ENCODE results near the gene LRRC17. TPM values are rescaled to one million over a fixed set of nuclear protein-coding genes. Genes with fewer than 3 reads are reported as not detected.

LRRC17 gene
- polyA plus RNA-seq, 3 donors: 0.04 TPM; not detected in 2

- H2AFZ ChIP-seq (ENCODE audit: insufficient read depth, low read depth, low read length, poor library complexity, severe bottlenecking): no peak overlapping the region
- H3K36me3 ChIP-seq (replicated peaks in 1 of 2; ENCODE audit: control insufficient read depth in 1 of 2, insufficient read depth in 2 of 2, low read length in 2 of 2): no peaks in the 10 kb centered on the region
- H4K20me1 ChIP-seq (ENCODE audit: insufficient read depth, low read length): no peaks in the 10 kb centered on the region
- no peak for TF ChIP-seq CTCF (IDR thresholded peaks at IDR 0.05)
- peaks cover 55 to 59% of the 10 kb centered on the region in 2 donors for H3K4me1 ChIP-seq (ENCODE audit: control insufficient read depth in 1 of 2, insufficient read depth in 2 of 2, low read length in 2 of 2)
- H3K9me3 ChIP-seq (replicated peaks in 1 of 2; ENCODE audit: control insufficient read depth in 1 of 2, insufficient read depth in 1 of 2, low read length in 2 of 2): no peaks in the 10 kb centered on the region
- H3K27ac ChIP-seq (ENCODE audit: low read depth in 1 of 2, low read length in 2 of 2): no peak overlapping the region
- no peaks in the 10 kb centered on the region for H3K27me3 ChIP-seq (ENCODE audit: control insufficient read depth in 2 of 2, insufficient read depth in 2 of 2, low read length in 2 of 2)
- no peak overlapping the region for H3K9ac ChIP-seq (ENCODE audit: insufficient read depth, low read length, poor library complexity, severe bottlenecking)
- intact Hi-C loops (cut with micrococcal nuclease): no loop called here
- no peak overlapping the region for H3K4me3 Mint-ChIP-seq
- H3K36me3 Mint-ChIP-seq: no peaks in the 10 kb centered on the region
- H3K9me3 Mint-ChIP-seq: peaks cover 0 to 1% (median 0%) of the 10 kb centered on the region in 7 donors
- H3K79me2 ChIP-seq (ENCODE audit: insufficient read depth, low read length): no peaks in the 10 kb centered on the region
- no peak overlapping the region for H3K4me3 ChIP-seq (replicated peaks in 1 of 3; ENCODE audit: low read depth in 2 of 3, low read length in 3 of 3)
- no CpG with 5 or more reads among the region's 3 CpGs for WGBS (ENCODE audit: insufficient coverage)
- H3K27me3 Mint-ChIP-seq (ENCODE audit: low read depth in 3 of 3): no peaks in the 10 kb centered on the region
- no peak overlapping the region for H3K4me2 ChIP-seq (replicated peaks; ENCODE audit: extremely low read depth, low read length, poor library complexity, severe bottlenecking)
- no peak for DNase-seq
- peaks cover 65% of the 10 kb centered on the region for H3K4me1 Mint-ChIP-seq
- no peak overlapping the region for H3K27ac Mint-ChIP-seq
Measured at GRCh38 chr7:102888561-102889233, 24.1 kb upstream of the LRRC17 start.

- H3K4me1 Mint-ChIP-seq: peaks cover 73% of the 10 kb centered on the region
- Histone ChIP-seq H2AFZ (ENCODE audit: insufficient read depth, low read depth, low read length, poor library complexity, severe bottlenecking) (no peak overlapping the region), H3K27me3 (ENCODE audit: control insufficient read depth in 2 of 2, insufficient read depth in 2 of 2, low read length in 2 of 2) (no peaks in the 10 kb centered on the region), H3K27ac (ENCODE audit: low read depth in 1 of 2, low read length in 2 of 2) (peak overlapping the region in 1 of 2 donors; percentile 36), H3K79me2 (ENCODE audit: insufficient read depth, low read length) (no peaks in the 10 kb centered on the region), H3K9me3 (replicated peaks in 1 of 2; ENCODE audit: control insufficient read depth in 1 of 2, insufficient read depth in 1 of 2, low read length in 2 of 2) (no peaks in the 10 kb centered on the region), H3K36me3 (replicated peaks in 1 of 2; ENCODE audit: control insufficient read depth in 1 of 2, insufficient read depth in 2 of 2, low read length in 2 of 2) (no peaks in the 10 kb centered on the region), H4K20me1 (ENCODE audit: insufficient read depth, low read length) (no peaks in the 10 kb centered on the region), H3K4me1 (ENCODE audit: control insufficient read depth in 1 of 2, insufficient read depth in 2 of 2, low read length in 2 of 2) (peaks cover 50 to 59% of the 10 kb centered on the region in 2 donors), H3K4me3 (replicated peaks in 1 of 3; ENCODE audit: low read depth in 2 of 3, low read length in 3 of 3) (no peak overlapping the region), H3K4me2 (replicated peaks; ENCODE audit: extremely low read depth, low read length, poor library complexity, severe bottlenecking) (no peak overlapping the region), H3K9ac (ENCODE audit: insufficient read depth, low read length, poor library complexity, severe bottlenecking) (no peak overlapping the region)
- intact Hi-C loops (cut with micrococcal nuclease): no loop called here
- H3K27me3 Mint-ChIP-seq (ENCODE audit: low read depth in 3 of 3): no peaks in the 10 kb centered on the region
- no peaks in the 10 kb centered on the region for H3K36me3 Mint-ChIP-seq
- TF ChIP-seq CTCF (IDR thresholded peaks at IDR 0.05): no peak
- WGBS (ENCODE audit: insufficient coverage): no CpG with 5 or more reads among the region's 2 CpGs
- DNase-seq: no peak
- H3K27ac Mint-ChIP-seq: no peak overlapping the region
- peaks cover 0 to 2% (median 0%) of the 10 kb centered on the region in 7 donors for H3K9me3 Mint-ChIP-seq
- no peak overlapping the region for H3K4me3 Mint-ChIP-seq
Measured at GRCh38 chr7:102889851-102890250, 22.9 kb upstream of the LRRC17 start.

Data from CD14-positive monocyte (primary cell).